HTERT RPE-1 (cell line): ENCODE results near the gene PACC1.
"Not testable (repeated sequence)": the region's sequence is repeated elsewhere in the genome, so short reads cannot be mapped to it uniquely, and the experiment has no call there.

Experiments
- in situ Hi-C: fragments of 300-500 bp; cut with MboI; formaldehyde crosslinking; loops from 4 replicates; pipeline ENCODE4 v1.14.3; 2020; ENCODE audit warnings: low sequenced_read_pairs

PACC1 gene

GRCh38 chr1:212344905-212345304 lies 69.8 kb downstream of the PACC1 start:
- in situ Hi-C loops = no loop called here

DNA sequence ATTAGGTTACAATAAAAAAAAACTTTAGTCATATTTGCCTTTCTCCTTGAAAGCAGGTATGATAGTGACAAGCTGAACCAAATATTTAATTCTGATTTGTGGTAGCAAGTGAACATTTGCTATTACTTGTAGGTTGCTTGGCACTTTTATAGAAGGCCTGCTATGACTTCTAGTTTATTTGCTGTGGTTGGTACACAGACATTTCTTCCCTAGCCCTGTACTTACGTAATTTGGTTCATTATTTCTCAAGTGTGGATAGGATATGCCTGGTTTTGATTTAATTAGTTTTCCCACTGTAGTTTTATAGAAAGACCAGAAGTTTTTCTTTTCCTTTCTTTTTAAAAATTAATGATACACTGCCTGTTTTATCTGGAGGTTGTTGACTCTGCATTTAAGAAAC lies 73.6 kb downstream of the PACC1 start:
- in situ Hi-C loops = no loop called here

DNA sequence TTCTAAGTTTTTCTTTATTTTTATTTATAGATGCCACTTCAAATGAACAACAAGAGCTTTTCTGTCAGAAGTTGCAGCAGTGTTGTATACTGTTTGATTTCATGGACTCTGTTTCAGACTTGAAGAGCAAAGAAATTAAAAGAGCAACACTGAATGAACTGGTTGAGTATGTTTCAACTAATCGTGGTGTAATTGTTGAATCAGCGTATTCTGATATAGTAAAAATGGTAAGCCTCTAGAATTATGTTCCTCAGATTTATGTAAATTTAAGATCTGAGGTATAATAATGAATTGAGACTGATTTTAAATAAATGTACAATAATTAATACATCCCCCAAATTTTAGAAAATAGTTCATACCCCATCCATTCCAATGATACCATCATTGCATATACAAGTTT lies 85.6 kb downstream of the PACC1 start:
- in situ Hi-C loops = no loop called here

GRCh38 chr1:212328248-212328647 lies 86.4 kb downstream of the PACC1 start:
- in situ Hi-C loops = no loop called here

DNA sequence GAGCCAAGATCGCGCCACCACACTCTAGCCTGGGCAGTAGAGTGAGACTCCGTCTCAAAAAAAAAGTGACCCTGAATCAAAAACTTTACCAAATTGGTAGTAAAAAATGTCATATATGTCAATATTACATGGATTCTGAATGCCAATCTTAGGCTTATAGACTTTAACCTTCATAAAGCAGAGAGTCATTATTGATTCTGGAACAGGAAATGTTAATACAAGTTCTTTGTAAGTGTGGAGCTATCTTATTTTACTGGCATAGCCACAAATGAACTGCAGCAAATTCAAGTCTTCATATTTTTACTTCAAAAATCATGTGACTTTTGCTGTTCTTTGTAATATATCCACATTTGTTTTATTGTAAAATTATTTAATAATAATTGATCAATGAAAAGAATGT lies 88.1 kb downstream of the PACC1 start:
- in situ Hi-C loops = no loop called here

GRCh38 chr1:212323066-212323465 lies 91.6 kb downstream of the PACC1 start:
- in situ Hi-C loops = no loop called here

- in situ Hi-C loops = not testable (repeated sequence)
Observed at GRCh38 chr1:212321031-212321430, 93.7 kb downstream of the PACC1 start.

GRCh38 chr1:212317916-212318315 lies 96.8 kb downstream of the PACC1 start:
- in situ Hi-C loops = no loop called here

DNA sequence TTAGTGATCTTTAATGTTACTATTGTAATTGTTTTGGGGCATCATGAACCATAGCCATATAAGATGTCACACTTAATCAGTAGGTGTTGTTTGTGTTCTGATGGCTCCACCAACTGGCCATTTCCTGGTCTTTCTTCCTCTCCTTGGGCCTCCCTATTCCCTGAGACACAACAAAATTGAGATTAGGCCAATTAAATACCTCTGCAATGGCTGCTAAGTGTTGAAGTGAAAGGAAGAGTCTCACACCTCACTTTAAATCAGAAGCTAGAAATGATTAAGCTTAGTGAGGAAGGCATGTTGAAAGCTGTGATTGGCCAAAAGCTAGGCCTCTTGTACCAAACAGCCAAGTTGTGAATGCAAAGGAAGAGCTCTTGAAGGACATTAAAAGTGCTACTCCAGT lies 98.8 kb downstream of the PACC1 start:
- in situ Hi-C loops = no loop called here

DNA sequence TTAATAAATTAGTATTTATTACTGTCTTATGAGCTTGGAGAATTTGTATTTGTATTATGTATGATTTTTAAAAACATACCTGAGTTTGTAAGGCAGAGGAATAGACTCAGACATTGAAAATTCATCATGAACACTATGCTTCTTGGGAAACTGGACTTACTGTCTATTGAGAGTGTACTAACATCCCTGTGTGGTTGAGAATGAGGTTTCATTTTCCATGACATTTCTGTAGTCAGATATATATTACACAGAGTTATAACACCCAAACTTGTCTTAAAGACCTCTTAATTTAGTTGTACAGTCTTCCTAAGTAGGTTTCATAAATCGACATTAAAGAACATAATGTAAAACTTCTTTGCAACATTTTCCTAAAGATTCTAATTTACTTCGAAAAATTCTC lies 99.5 kb downstream of the PACC1 start:
- in situ Hi-C loops = no loop called here
